Astrocyte (in vitro differentiated cells and primary cell): ENCODE results near the gene IRAK1. TPM values are rescaled to one million over a fixed set of nuclear protein-coding genes. Genes with fewer than 3 reads are reported as not detected.
A peak's percentile ranks its signal among the peaks of the same experiment; 100 is the strongest.

ENCODE experiments used
- DNase-seq: peaks from one replicate; pipeline ENCODE4 v3.0.0-alpha.2; 2010; ENCODE audit warnings: low read depth
- FAIRE-seq: peaks from 2 replicates; lab custom pipeline; 2011; peaks lifted over from hg19 to GRCh38; lab: Jason Lieb, UNC
- H2AFZ ChIP-seq: 2 replicates; pipeline ENCODE4 v1.6.0; 2012; ENCODE audit warnings: low read depth, low read length, inconsistent platforms
- H3K27ac ChIP-seq: 2 replicates; pipeline ENCODE4 v1.5.1; 2011; ENCODE audit warnings: low read depth, low read length, inconsistent platforms
- H3K27me3 ChIP-seq: 2 replicates; pipeline ENCODE4 v1.6.0; 2011; ENCODE audit warnings: low read length, inconsistent platforms; ENCODE audit not compliant: insufficient read depth
- H3K36me3 ChIP-seq: 2 replicates; pipeline ENCODE4 v1.5.1; 2011; ENCODE audit warnings: low read length, inconsistent platforms; ENCODE audit not compliant: insufficient read depth
- H3K4me1 ChIP-seq: 2 replicates; pipeline ENCODE4 v1.5.1; 2011; ENCODE audit warnings: low read length, inconsistent platforms; ENCODE audit not compliant: insufficient read depth
- H3K4me2 ChIP-seq: 2 replicates; pipeline ENCODE4 v1.6.0; 2012; ENCODE audit warnings: low read length, inconsistent platforms
- H3K4me3 ChIP-seq: 2 replicates; pipeline ENCODE4 v1.5.1; 2011; ENCODE audit warnings: low read depth, mild to moderate bottlenecking, low read length, inconsistent platforms; ENCODE audit not compliant: insufficient read depth
- H3K79me2 ChIP-seq: 2 replicates; pipeline ENCODE4 v1.6.0; 2012; ENCODE audit warnings: mild to moderate bottlenecking, low read length, inconsistent platforms; ENCODE audit not compliant: insufficient read depth
- H3K9ac ChIP-seq: 2 replicates; pipeline ENCODE4 v1.6.0; 2012; ENCODE audit warnings: mild to moderate bottlenecking, low read length, inconsistent platforms
- H3K9me3 ChIP-seq: 2 replicates; pipeline ENCODE4 v1.5.1; 2012; ENCODE audit warnings: low read depth, mild to moderate bottlenecking, low read length, inconsistent platforms; ENCODE audit not compliant: insufficient read depth
- H4K20me1 ChIP-seq: 2 replicates; pipeline ENCODE4 v1.6.0; 2012; ENCODE audit warnings: low read length, inconsistent platforms; ENCODE audit not compliant: insufficient read depth
- H3K27ac Mint-ChIP-seq: one replicate; pipeline ENCODE4 v1.8.0; 2021; ENCODE audit warnings: mild to moderate bottlenecking, mixed read lengths; ENCODE audit not compliant: unreplicated experiment
- H3K27me3 Mint-ChIP-seq: one replicate; pipeline ENCODE4 v1.8.0; 2021; ENCODE audit warnings: low read depth, mixed read lengths; ENCODE audit not compliant: unreplicated experiment
- H3K36me3 Mint-ChIP-seq: one replicate; pipeline ENCODE4 v1.8.0; 2021; ENCODE audit warnings: low read depth, mixed read lengths; ENCODE audit not compliant: unreplicated experiment
- H3K4me1 Mint-ChIP-seq: one replicate; pipeline ENCODE4 v1.8.0; 2021; ENCODE audit warnings: low read depth, mixed read lengths; ENCODE audit not compliant: unreplicated experiment
- H3K4me3 Mint-ChIP-seq: one replicate; pipeline ENCODE4 v1.8.0; 2021; ENCODE audit warnings: mild to moderate bottlenecking, moderate library complexity, mixed read lengths; ENCODE audit not compliant: unreplicated experiment
- H3K9me3 Mint-ChIP-seq: one replicate; pipeline ENCODE4 v1.8.0; 2021; ENCODE audit warnings: mild to moderate bottlenecking, mixed read lengths; ENCODE audit not compliant: unreplicated experiment
- EZH2 ChIP-seq: IDR thresholded peaks from 2 replicates; pipeline ENCODE4 v1.6.1; 2012; ENCODE audit warnings: mild to moderate bottlenecking, low read length, inconsistent platforms; ENCODE audit not compliant: insufficient read depth
- total RNA-seq: library from RNA; stranded (reverse); gene quantifications from 2 replicates; pipeline ENCODE4 v1.2.1, GENCODE V29; 2021
- TF ChIP-seq, protein P1 (sequence below): IDR thresholded peaks from 2 replicates; pipeline ENCODE4 v1.5.1; 2011; ENCODE audit warnings: low read depth, mild to moderate bottlenecking, inconsistent platforms, low read length, moderate library complexity; ENCODE audit not compliant: insufficient read depth

The IRAK1 gene
- total RNA-seq, 1 donor from 2014 or later: 69.6 TPM

GRCh38 chrX:154057791-154058190, 38.1 kb upstream of the IRAK1 start:
- Histone ChIP-seq H3K27me3 (no peaks in the 10 kb centered on the region), H2AFZ (no peak overlapping the region), H3K79me2 (peaks cover 77% of the 10 kb centered on the region), H3K9me3 (no peaks in the 10 kb centered on the region), H3K9ac (no peak overlapping the region), H3K36me3 (no peaks in the 10 kb centered on the region), H4K20me1 (peaks cover 74% of the 10 kb centered on the region), H3K27ac (no peak overlapping the region), H3K4me1 (peaks cover 8% of the 10 kb centered on the region), H3K4me2 (no peak overlapping the region), H3K4me3 (no peak overlapping the region)
- Mint-ChIP-seq H3K4me3 (no peak overlapping the region), H3K36me3 (peaks cover 4% of the 10 kb centered on the region), H3K9me3 (no peaks in the 10 kb centered on the region), H3K27ac (no peak overlapping the region), H3K4me1 (peaks cover 5% of the 10 kb centered on the region), H3K27me3 (no peaks in the 10 kb centered on the region)
- no peak for TF ChIP-seq EZH2
- TF ChIP-seq, protein P1, sequence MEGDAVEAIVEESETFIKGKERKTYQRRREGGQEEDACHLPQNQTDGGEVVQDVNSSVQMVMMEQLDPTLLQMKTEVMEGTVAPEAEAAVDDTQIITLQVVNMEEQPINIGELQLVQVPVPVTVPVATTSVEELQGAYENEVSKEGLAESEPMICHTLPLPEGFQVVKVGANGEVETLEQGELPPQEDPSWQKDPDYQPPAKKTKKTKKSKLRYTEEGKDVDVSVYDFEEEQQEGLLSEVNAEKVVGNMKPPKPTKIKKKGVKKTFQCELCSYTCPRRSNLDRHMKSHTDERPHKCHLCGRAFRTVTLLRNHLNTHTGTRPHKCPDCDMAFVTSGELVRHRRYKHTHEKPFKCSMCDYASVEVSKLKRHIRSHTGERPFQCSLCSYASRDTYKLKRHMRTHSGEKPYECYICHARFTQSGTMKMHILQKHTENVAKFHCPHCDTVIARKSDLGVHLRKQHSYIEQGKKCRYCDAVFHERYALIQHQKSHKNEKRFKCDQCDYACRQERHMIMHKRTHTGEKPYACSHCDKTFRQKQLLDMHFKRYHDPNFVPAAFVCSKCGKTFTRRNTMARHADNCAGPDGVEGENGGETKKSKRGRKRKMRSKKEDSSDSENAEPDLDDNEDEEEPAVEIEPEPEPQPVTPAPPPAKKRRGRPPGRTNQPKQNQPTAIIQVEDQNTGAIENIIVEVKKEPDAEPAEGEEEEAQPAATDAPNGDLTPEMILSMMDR: no peak
- no peak for FAIRE-seq
- no peak for DNase-seq

DNA sequence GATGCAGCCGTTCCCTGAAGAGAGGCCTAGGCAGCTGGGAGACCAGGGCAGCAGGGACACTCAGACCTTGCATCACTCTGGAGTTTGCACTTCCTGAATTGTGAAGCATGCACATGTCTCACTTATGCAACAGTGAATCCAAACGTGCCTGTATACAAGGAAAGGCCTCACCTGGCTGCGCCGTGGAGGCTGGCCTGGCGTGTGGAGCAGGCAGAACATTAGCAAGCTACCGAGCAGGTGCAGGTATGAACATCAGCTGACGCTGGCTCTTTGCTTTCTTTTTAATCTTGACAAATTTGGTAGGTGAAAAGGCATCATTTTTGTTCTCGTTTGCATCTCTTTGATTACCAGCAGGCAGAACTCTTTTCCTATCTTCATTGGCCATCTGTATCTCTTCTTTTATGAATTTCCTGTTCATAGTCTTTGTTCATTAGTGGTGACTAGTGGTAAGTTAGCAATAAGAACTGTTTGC, 37.1 kb upstream of the IRAK1 start:
- DNase-seq (no peak), FAIRE-seq (peak; percentile 94)
- H3K36me3 Mint-ChIP-seq: peaks cover 4% of the 10 kb centered on the region
- Histone ChIP-seq H3K9me3 (no peaks in the 10 kb centered on the region), H3K4me2 (no peak overlapping the region), H3K4me3 (no peak overlapping the region), H3K27ac (no peak overlapping the region), H3K79me2 (peaks cover 70% of the 10 kb centered on the region), H2AFZ (no peak overlapping the region), H3K36me3 (no peaks in the 10 kb centered on the region), H4K20me1 (peaks cover 73% of the 10 kb centered on the region), H3K4me1 (peaks cover 8% of the 10 kb centered on the region), H3K27me3 (no peaks in the 10 kb centered on the region), H3K9ac (no peak overlapping the region)
- H3K4me1 Mint-ChIP-seq: peaks cover 5% of the 10 kb centered on the region
- H3K4me3 Mint-ChIP-seq: no peak overlapping the region
- H3K27ac Mint-ChIP-seq: no peak overlapping the region
- TF ChIP-seq EZH2: no peak
- TF ChIP-seq, protein P1: no peak
- H3K27me3 Mint-ChIP-seq: no peaks in the 10 kb centered on the region
- H3K9me3 Mint-ChIP-seq: no peaks in the 10 kb centered on the region

DNA sequence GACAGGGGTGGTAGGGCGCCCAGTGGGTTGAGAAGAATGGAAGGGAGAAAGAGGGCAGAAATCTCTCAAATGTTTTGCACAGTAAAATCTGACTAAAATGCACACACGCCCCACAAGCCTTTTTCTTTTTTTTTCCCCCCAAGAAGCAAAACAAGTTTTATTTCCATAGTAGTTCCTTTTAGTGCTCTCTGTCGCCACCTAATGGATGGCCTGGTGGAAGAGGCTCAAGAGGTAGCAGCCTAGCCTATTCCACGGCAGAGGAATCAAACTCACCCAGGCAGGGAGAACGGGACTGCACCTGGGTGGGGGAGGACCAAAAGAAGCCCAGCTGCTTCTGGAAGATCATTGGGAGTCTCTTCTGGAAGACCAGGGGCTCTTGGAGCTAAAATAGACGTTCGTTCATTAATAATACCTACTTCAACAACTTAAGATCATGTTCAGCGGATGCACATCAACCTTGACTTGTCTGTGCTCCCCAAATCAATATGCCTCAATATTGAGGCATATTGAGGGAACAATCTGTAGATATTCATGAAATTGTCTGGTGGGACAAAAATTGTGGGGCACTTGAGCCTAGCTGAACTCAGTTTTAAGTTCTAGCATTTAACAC, 31.6 kb upstream of the IRAK1 start:
- H3K9me3 Mint-ChIP-seq: no peaks in the 10 kb centered on the region
- no peak overlapping the region for H3K4me2 ChIP-seq
- peak overlapping the region; percentile 18 for H3K9ac ChIP-seq
- TF ChIP-seq EZH2: no peak
- TF ChIP-seq, protein P1: peak; percentile 50
- no peaks in the 10 kb centered on the region for H3K36me3 ChIP-seq
- no peak overlapping the region for H3K27ac ChIP-seq
- peaks cover 6% of the 10 kb centered on the region for H3K36me3 Mint-ChIP-seq
- no peaks in the 10 kb centered on the region for H3K9me3 ChIP-seq
- H3K4me3 ChIP-seq: no peak overlapping the region
- FAIRE-seq: peak; percentile 47
- H3K27me3 ChIP-seq: no peaks in the 10 kb centered on the region
- H3K27me3 Mint-ChIP-seq: no peaks in the 10 kb centered on the region
- H2AFZ ChIP-seq: no peak overlapping the region
- no peak for DNase-seq
- H3K4me1 ChIP-seq: peaks cover 13% of the 10 kb centered on the region
- no peak overlapping the region for H3K4me3 Mint-ChIP-seq
- H3K27ac Mint-ChIP-seq: no peak overlapping the region
- peaks cover 51% of the 10 kb centered on the region for H4K20me1 ChIP-seq
- H3K4me1 Mint-ChIP-seq: peaks cover 18% of the 10 kb centered on the region
- peaks cover 49% of the 10 kb centered on the region for H3K79me2 ChIP-seq
